Breast epithelium (tissue), 3 donors: ENCODE data around the gene CPXM2.

Experiments used
- CTCF ChIP-seq, 3 donors: fragments of 450-650 bp; IDR thresholded peaks; one replicate each; pipeline ENCODE4 v1.5.1; 2016 to 2017; ENCODE audit warnings: antibody characterized with exemption in 3 of 3, mild to moderate bottlenecking in 3 of 3, moderate library complexity in 3 of 3
- POLR2A ChIP-seq: fragments of 450-650 bp; IDR thresholded peaks from one replicate; pipeline ENCODE4 v1.6.1; 2016; ENCODE audit warnings: antibody characterized with exemption, mild to moderate bottlenecking, moderate library complexity
- POLR2AphosphoS5 ChIP-seq, 3 donors: sonication (generic); formaldehyde crosslinking; IDR thresholded peaks; one replicate each; pipeline ENCODE4 v1.6.1; 2017; ENCODE audit warnings: antibody characterized with exemption in 3 of 3

DNA sequence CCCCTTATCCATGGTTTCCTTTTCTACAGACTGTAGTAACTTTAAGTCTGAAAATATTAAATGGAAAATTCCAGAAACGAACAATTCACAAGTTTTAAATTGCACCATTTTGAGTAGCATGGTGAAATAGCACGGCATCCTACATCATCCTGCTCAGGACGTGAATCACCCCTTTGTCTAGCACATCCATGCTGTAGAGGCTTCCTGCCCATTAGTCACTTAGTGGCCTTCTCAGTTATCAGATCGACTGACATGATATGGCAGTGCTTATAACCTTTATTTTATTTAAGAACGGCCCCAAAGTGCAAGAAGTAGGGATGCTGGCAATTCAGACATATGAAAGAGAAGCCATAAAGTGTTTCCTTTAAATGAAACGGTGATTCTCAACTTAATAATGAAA is 82.7 kb downstream of the CPXM2 start:
- TF ChIP-seq POLR2A (no peak), CTCF (IDR thresholded peaks at IDR 0.05) (no peak), POLR2AphosphoS5 (IDR thresholded peaks at IDR 0.05) (no peak)
